Esophagus muscularis mucosa (tissue), 3 donors: Measurements from ENCODE around the gene CDC25B.

Experiments used
- CTCF ChIP-seq, 3 experiments: fragments of 200-600 bp in 2 of 3; fragments of 450-650 bp in 1 of 3; sonication (generic) in 2 of 3; IDR thresholded peaks; one replicate each; pipeline ENCODE4 v1.5.1; 2017 to 2019; ENCODE audit warnings: antibody characterized with exemption in 3 of 3, mild to moderate bottlenecking in 2 of 3, moderate library complexity in 1 of 3
- EP300 ChIP-seq: sonication (generic); formaldehyde crosslinking; IDR thresholded peaks from one replicate; pipeline ENCODE4 v1.6.1; 2017; ENCODE audit warnings: antibody characterized with exemption

GRCh38 chr20:3801846-3802245 is 5.7 kb downstream of the CDC25B start:
- TF ChIP-seq EP300, result no peak
- no peak for TF ChIP-seq CTCF (IDR thresholded peaks at IDR 0.05)
